SIG-M5 (cell line): Measurements from ENCODE around the gene ADGRG6.

Experiments
- DNase-seq: peaks from one replicate; lab custom pipeline; 2025; lab: John Stamatoyannopoulos, UW

ADGRG6 gene

DNA sequence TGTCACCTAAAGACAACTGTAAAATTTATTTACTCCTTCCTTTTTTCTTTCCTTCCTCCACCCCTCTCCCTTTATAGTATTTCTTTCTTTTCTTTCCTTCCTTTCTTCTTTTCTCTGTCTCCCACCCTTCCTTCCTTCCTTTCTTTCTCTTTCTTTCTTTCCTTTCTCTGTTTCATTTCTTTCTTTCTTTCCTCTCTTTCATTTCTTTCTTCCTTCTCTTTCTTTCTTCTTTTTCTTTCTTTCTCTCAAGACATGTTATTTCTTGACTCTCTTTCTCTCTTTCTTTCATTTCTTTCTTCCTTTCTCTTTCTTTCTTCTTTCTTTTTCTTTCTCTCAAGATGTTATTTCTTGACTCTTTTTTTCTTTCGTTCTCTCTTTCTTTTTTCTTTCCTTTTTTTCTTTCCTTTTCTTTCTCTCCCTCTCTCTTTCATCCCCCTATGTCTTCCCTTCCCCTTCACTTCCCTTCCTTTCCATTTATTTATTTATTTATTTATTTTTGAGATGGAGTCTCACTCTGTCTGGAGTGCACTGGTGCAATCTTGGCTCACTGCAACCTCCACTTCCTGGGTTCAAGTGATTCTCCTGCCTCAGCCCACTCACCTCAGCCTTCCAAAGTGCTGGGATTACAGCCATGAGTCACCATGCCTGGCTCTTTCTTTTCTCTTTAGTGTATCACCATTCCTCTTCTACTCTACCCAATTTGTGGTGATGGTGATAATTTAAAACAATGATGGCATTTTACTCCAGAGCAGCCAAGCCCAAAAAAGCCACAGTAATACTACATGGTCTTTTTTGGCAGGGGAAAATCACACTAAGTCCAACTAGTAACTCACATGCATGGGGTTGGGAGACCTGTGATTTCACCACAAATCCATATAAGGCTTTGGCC, 188.2 kb downstream of the ADGRG6 start:
- no peak for DNase-seq
